Keratinocyte (primary cell): ENCODE measurements around the gene KLHDC3.

ENCODE experiments used
- CTCF ChIP-seq, 3 experiments: IDR thresholded peaks in 1 of 3; conservative IDR thresholded peaks in 1 of 3; optimal IDR thresholded peaks in 1 of 3; 2 replicates in 2 of 3; 3 replicates in 1 of 3; pipeline versions ENCODE3 to v1.5.1; 2011; ENCODE audit warnings: low read length in 3 of 3, mild to moderate bottlenecking in 3 of 3, moderate library complexity in 2 of 3, control low read depth in 1 of 3, inconsistent platforms in 1 of 3; ENCODE audit not compliant: insufficient read depth in 2 of 3; ENCODE audit errors: extremely low read depth in 1 of 3
- EZH2 ChIP-seq: IDR thresholded peaks from one replicate; pipeline ENCODE4 v1.6.1; 2012; ENCODE audit warnings: inconsistent platforms, mild to moderate bottlenecking, low read length, moderate library complexity

- TF ChIP-seq CTCF (optimal IDR thresholded peaks at IDR 0.05 in 1 of 3, IDR thresholded peaks at IDR 0.05 in 1 of 3, conservative IDR thresholded peaks at IDR 0.05 in 1 of 3; ENCODE audit: extremely low read depth in 1 of 3, insufficient read depth in 2 of 3, low read length in 3 of 3) (no peak), EZH2 (no peak)
Observed at GRCh38 chr6:42993445-42993844, 20.6 kb upstream of the KLHDC3 start.
